ENCODE measurements around the gene CLDN3.

The CLDN3 gene

DNA sequence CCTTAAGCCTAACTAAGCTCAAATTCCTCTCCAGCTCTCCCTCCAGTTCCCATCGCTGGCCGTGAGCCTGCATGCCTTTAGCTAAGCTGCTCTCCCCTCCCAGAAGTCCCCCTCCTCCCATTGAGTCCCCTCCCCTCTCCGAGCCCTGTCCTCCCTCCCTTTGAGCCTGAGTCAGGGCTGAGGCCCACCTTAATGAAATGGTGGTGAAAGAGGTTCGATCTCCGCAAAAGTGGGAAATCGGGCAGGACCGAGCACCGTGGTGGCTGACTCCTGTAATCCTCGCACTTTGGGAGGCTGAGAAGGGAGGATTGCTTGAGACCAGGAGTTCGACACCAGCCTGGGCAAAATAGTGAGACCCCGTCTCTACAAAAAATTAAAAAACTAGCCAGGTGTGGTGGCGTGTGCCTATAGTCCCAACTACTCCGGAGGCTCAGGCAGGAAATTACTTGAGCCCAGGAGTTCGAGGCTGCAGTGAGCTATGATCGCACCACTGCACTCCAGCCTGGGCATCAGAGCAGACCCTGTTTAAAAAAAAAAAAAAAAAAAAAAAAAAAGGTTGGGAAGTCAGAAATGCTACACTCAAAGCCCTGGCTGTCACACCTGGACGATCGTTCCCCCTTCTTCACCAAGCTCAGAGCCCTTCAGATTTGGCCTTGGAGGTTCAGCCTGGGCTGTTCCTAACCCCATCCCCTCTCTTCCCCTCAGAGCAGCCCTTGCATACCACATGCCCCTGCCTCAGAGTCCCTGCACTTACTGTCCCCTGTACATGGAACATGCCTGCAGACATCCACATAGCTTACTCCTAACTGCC lies 995 bp upstream of the CLDN3 start:
- no peak for DNase-seq (ENCODE audit: low spot score)

DNA sequence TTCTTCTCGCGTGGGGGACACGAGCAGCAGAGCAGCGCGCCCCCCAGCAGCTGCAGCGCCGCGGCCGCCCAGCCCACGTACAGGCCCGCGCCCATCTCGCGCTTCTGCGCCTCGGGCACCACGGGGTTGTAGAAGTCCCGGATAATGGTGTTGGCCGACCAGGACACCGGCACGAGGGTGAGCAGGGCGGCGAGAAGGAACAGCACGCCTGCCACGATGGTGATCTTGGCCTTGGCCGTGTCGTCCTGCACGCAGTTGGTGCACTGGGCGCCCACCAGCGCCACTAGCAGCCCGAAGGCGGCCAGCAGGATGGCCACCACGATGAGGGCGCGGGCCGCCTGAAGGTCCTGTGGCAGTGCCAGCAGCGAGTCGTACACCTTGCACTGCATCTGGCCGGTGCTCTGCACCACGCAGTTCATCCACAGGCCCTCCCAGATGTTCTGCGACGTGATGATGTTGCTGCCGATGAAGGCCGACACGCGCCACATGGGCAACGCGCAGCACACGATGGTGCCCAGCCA lies 529 bp downstream of the CLDN3 start:
- DNase-seq (ENCODE audit: low spot score), result peak; percentile 54

DNA sequence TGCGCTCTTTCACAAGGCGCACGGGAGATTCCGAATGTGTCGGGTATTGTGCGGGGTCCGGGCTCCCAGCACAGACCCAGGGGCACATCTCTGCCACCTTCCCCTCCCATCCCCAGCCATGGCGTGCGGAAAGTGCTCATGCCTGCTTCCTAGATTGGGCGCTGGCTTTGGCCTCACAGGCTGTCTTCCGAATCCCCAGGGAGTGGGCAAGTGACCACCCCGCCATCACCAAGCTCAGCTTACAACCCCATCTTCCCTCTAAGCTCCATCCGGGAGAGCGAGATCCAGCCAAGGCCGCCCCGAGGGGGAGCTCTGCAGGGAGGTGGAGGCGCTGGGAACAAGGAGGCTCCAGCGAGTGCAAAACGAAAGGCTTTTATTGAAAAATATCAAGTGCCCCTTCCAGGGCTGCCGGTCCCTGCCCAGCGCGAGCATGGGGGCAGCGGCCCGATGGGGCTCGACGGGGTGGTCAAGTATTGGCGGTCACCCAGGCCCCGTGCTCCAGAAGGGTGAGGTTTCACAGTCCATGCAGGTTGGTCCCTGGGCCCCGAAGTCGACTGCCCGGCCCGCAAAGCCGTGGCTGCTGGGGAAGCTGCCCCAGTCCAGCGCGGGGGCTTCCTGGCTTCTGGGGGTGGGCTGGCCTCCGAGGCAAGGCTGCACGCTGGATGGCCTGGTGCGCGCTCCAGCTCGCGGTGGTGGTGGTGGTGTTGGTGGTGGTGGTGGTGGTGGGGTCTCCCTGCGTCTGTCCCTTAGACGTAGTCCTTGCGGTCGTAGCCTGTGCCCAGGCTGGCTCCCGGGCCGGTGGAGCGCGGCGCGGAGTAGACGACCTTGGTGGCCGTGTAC lies 1.2 kb downstream of the CLDN3 start:
- no peak for DNase-seq (ENCODE audit: low spot score)

DNA sequence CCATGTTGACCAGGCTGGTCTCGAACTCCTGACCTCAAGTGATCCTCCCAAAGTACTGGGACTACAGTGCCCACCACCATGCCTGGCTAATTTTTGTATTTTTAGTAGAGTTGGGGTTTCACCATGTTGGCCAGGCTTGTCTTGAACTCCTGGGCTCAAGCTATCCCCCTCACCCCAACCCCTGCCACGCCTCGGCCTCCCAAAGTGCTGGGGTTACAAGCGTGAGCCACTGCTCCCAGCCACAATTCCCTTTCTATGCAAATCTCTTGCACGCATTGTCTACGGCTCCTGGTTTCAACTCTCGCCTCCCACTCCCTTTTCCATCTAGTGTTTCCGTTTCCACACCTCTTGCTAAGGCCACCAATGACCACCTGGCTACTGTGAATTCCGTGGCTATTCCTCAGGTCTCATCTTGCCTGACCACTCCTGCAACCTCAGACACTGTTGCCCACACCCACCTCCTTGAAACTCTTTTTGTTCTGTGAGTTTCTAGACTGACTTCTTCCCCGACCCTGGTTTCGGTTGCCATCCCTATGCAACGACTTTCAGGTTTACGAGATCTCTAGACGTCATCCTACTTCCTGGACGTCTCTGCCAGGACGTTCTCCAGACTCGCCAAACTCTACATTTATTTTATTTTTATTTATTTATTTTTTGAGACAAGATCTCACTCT lies 3.4 kb downstream of the CLDN3 start:
- DNase-seq (ENCODE audit: low spot score), result no peak

DNA sequence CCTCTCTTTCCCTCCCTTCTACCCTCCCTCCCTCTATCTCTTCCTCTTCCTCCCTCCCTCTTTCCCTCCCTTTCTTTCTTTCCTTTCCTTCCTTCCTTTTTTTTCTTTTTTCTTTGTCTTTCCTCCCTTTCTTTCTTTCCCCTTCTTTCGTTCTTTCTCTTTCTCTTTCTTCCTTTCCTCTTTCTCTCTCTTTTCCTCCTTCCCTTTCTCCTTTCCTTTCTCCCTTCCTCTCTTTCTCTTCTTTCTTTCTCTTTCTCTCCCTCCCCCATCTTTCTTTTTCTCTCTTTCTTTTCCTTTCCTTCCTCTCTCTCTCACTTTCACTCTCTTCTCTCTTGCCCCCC lies 7.4 kb downstream of the CLDN3 start:
- DNase-seq (ENCODE audit: low spot score), result no peak

DNA sequence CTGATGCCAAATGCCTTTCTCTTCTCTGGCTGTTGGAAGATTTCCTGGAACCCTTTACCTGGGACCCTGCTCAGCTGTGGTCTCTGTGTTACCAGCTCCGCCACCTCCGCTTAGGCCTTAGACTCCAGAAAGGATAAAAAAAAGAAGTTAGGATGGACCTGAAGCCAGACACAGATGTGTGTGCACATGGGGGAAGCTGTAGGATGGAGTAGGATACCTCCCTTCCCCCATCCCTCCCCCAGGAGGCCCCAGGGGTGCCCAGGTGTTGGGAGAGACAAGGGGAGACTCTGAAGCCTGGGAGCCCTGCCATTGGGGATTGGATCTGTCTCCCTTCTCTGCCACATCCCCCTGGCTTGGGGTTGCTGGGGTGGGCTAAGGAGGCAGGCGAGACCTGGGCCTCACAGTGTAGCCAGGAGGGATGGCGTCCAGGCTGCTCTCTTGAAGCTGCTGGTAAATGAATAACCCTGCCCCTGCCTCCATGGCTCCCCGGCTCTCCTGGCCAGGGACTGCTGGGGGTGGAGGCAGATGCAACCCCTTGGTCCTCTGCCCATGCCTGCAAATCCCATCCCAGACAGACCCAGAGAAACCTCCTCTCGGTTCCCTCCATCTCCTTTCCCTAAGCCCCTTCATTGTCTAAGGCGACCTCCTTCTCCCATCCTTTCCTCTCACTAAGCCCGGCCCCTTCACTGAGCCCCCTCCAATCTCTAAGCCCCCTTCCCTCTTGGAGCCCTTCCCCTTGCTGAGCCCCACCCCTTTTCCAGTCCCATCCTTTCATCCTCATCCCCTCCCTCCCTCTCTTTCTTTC lies 8.0 kb downstream of the CLDN3 start:
- DNase-seq (ENCODE audit: low spot score), result peak; percentile 60

DNA sequence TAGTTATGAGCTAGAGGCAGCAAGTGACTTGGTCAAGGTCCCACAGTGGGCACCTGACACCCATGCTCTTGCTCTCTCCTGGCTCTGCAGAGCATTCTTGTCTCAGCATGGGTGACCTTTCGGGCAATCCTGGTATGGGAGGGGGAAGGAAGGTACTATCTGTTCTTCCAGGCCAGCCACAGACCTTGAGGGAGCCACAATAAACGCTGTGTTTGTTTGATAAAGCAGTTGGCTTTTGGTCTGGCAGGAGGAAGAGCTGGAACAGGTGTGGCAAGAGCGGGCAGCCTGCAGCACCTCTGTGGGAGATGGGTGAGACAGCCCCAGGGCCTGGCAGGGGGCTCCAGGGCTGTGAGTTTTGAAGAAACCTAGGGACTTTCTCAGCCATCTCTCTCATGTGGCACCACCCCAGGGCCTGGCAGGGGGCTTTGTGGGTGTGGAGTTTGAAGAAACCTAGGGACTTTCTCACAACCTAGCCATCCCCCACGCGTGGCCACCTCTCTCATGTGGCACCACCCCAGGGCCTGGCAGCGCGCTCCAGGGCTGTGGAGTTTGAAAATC lies 11.4 kb downstream of the CLDN3 start:
- no peak for DNase-seq (ENCODE audit: low spot score)

DNA sequence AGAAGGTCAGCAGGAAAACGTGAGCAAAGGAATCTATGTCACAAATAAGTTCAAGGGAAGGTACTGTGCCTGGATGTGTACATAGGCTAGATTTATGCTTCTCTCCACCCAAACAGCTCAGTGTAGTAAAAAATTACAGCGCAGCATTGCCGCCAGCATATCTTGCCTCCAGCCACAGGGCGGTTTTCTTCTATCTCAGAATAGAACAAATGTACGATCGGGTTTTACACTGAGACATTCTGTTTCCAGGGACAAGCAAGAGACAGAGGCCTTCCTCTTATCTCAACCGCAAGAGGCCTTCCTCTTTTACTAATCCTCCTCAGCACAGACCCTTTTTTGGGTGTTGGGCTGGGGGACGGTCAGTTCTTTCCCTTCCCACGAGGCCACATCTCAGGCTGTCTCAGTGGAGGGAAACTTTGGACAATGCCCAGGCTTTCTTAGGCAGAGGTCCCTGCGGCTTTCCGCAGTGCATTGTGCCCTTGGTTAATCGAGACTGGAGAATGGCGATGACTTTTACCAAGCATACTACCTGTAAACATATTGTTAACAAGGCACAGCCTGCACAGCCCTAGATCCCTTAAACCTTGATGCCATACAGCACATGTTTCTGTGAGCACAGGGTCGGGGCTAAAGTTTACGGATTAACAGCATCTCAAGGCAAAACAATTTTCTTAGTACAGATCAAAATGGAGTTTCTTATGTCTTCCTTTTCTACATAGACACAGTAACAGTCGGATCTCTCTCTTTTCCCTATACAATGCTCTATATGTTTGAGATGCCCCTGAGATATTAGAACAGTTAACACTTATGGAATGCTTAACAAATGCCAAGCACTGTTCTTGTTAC lies 19.9 kb downstream of the CLDN3 start:
- DNase-seq (ENCODE audit: low spot score), result no peak

DNA sequence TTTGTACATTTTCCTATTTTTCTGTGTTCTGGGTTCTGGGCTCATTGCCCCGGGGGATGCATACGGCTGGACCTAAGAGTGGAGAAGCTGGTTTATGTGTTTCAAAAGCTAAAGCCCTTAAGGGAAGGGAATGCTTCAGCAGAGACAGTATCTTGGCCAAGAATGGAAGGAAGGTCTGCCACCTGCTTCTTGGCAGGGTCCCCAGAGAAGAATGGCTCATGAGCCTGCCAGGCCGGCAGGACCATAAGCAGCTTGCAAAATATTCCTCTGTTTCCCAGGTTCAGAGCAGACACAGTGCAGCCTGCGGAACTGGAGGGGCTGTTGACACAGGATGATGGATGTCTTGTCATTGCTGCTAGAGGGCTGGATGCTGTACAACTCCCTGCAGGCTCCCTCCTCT lies 23.7 kb downstream of the CLDN3 start:
- DNase-seq (ENCODE audit: low spot score), result no peak

DNA sequence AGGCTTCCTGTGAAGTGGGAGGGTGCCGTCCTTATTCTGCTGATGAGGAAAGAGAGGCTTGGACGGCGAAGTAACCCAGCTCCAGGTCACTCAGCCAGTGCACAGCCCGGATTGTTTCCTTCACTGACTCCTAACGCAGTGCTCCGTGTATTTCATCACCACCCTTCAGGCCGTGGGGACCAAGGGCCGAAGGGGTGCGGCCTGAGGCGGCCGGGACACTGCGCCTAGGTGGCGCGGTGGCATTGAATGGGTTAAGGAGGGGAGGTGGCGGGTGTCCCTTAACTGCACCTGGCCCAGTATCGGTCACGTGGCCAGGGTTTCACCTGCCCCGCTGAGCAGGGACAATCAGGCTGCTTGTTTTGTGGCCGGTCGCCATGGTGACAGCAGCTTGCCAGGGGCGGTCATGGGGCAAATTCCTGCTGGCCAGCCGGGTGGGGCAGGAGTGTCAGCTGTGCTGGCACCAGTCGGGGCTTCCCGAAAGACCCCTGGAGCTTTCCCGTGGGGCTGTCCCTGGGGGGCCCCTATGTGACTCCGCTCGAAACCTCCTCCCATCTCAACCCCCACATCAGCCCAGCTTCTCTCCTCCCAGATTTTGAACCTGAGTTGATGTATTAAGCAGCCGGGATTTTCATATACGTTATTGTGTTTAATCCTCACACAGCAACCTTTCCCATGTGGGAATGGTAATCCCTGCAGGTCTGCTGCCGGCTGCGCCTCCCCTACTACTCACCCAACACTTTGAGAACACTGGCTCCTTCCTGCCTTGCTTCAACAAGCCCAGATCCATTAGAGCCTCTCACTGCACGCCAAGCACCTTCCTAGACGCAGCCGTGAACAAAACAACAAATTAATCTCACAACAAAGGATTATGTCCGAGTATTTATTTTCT lies 27.1 kb downstream of the CLDN3 start:
- DNase-seq (ENCODE audit: low spot score), result peak; percentile 95

DNA sequence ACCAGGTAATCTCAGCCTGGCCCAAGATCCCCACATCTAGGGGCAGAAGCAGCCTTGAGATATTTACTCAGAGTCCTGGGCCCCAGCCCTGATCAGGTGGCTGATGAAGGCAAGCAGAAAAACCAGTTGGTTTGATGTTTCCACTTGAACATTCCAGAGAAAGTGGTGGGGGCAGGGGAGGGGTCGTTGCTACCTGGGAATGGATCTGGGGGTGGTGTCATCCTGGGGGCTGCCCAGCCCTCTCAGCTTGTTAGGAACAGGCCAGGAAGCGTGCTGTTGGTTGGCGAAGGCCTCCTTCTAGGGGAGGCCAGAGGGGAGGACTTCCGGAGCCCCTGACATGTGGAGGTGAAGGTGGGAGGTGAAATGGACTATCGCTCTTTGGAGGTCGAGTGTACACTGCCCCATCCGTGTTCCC lies 27.7 kb downstream of the CLDN3 start:
- DNase-seq (ENCODE audit: low spot score), result peak; percentile 62

DNA sequence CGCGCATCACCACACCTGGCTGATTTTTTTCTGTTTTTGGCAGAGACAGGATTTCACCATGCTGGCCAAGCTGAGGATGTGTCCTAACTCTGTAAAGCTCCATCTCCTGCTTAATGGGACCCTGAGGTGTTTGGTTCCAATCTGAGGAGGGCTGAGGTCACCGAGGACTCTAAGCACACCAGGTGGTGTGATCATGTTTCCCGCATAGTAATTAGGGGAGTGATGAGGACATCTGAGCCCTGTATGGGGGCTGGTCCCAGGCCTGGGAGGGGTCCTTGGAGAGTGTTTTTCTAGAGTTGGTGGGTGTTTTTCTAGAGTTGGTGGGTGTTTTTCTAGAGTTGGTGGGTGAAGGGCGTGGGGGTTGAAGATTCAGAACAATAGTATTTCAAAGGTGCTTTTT lies 28.5 kb downstream of the CLDN3 start:
- DNase-seq (ENCODE audit: low spot score), result no peak

DNA sequence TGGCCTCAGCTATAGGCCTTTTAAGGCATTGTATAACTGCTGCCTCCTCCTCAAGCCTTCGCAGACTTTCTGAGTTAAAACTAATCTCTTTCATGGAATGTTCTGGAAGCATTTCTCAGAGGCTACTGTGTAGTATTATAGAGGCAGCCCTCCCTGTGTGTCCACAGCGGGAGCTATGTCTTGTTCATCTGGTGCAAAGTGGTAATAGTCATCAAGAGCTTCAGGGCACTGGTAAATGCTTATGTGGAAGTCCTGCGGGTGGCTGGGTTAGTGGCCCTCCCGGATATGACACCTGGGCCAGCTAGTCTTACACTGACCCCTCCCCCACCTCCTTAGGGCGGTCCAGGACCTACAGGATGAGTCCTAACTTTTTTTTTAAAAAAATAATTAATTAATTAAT lies 29.3 kb downstream of the CLDN3 start:
- no peak for DNase-seq (ENCODE audit: low spot score)

DNA sequence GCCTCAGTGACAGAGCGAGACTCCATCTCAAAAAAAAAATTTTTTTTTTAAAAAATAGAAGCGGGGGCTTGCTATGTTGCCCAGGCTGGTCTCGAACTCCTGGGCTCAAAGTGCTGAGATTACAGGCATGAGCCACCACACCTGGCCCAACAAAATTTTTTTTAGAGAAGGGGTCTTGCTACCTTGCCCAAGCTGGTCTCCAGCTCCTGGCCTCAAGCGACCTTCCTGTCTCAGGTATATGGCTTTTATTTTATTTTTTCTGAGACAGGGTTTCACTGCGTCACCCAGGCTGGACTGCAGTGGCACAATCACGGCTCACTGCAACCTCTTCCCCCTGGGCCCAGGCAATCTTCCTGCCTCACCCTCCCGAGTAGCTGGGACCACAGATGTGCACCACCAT lies 29.9 kb downstream of the CLDN3 start:
- no peak for DNase-seq (ENCODE audit: low spot score)

DNA sequence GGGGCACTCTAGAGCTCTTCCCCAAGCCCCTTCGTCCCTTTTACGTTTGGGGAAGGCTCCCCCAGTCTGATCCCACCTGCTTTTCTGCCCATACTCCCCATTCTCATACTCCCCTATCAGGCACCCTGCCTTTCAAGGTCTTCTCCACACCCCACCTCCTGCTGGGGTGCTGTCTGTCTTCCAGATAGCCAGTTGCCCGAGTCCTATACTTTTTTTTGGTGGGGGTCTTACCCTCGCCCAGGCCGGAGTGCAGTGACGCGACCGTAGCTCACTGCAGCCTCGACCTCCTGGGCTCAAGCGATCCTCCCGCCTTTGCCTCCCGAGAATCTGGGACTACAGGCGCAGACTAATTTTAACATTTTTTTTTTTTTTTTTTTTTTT lies 30.7 kb downstream of the CLDN3 start:
- DNase-seq (ENCODE audit: low spot score), result no peak

DNA sequence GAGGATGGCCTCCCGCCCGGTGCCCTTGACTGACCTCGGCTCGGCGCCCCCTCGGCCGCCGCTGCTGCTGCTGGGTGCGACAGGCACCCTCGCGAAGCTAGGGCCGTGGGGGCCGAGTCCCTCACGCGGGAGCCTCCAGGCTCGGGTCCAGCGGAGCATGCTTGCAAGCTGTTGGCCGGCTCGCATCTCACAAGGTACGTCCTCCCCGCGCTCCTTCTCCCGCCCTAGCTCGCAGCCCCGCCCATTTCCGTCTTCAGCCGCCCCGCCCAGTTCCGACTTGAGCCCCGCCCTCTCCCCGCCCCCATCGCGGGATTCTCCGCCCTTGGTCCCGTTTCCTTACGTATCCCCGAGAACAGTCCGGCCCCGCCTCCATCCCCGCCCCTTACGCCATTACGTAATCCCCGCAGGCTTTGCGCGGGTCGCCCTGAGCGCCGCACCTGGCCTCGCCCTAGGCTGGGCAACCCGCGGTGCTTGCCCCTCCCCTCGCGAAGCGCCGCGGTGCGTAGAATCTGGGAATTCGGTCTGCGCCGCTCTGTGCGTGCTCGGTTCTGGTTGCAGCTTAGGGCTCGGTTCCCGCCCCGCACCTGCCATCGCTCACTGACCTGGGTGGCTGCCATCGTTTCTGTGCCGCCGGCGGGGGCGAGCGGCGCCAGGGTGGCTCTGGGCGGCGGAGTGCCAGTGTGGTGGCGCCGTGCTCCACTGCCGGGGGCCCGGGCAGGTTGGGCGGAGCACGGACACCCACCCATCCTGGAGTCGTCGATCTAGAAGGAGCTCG lies 31.3 kb downstream of the CLDN3 start, which contains the start of gene ABHD11:
Gene ABHD11 (minus strand): TSS at position 191 of the 775 bp plus-strand sequence. CDS start 32 bp downstream, at position 159.
- DNase-seq (ENCODE audit: low spot score), result peak; percentile 99

DNA sequence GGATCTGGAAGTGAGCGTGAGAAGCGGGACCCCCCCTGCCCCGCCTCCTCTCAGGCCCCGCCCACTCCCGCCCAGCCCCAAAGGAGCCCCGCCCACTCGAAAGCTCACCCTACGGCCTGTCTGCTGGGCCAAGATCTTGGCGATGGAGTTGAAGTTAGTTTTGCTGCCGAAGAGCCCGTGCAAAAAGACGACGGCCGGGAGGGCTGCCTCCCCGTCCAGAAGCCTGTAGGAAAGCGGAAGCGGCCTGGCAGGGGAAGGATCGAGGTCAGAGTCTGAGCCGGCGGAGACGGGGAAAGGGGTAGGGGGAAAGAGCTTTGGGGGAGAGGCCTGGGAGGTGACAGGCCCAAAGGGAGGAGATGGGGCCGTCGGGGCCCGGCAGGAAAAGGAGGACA lies 31.9 kb downstream of the CLDN3 start:
- DNase-seq (ENCODE audit: low spot score), result peak; percentile 75

DNA sequence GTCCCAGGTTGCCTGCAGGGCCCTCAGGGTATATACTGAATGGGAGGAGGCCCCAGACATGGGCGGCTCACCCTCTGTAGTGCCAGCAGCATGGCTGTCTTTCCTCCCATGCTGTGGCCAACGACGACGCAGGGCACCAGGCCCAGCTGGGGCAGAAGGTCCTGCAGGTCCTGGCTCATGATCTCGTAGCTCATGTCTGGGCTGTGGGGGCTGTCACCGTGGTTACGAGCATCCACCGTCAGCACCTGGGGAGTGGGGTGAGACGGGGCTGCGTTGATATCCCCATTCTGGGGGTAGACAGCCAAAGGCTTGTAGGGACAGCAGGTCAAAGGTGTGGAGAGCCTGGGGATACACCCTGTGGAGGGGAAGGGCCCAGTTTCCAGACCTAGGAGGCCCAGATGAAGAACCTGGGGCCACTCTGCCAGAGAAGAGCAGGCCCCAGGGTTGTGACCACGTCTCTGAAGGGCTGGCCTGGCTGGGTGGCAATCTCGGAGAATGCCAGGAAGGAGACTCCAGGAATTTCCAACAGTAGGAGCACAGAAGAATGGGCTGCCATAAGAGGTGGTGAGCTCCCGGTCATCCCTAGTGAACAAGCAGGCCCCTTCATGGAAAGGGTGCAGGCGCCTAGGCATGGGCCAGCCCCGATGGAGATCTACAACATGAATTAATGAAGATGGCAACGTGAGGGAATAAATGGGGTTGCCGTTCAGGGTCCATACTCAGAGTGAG lies 32.4 kb downstream of the CLDN3 start:
- no peak for DNase-seq (ENCODE audit: low spot score)

Measured in ecto neural progenitor cell (in vitro differentiated cells).